ENCODE measurements around the gene SAMD11. TPM values are rescaled to one million over a fixed set of nuclear protein-coding genes. Genes with fewer than 3 reads are reported as not detected.
A peak's percentile ranks its signal among the peaks of the same experiment; 100 is the strongest.

Gene SAMD11
- total and polyA plus RNA-seq, 10 of the 15 experiments (the other 5 are each of a cell fraction or from before 2014, with no cell fraction given), result 0.04 to 0.31 (median 0.19) TPM; not detected in 6

DNA sequence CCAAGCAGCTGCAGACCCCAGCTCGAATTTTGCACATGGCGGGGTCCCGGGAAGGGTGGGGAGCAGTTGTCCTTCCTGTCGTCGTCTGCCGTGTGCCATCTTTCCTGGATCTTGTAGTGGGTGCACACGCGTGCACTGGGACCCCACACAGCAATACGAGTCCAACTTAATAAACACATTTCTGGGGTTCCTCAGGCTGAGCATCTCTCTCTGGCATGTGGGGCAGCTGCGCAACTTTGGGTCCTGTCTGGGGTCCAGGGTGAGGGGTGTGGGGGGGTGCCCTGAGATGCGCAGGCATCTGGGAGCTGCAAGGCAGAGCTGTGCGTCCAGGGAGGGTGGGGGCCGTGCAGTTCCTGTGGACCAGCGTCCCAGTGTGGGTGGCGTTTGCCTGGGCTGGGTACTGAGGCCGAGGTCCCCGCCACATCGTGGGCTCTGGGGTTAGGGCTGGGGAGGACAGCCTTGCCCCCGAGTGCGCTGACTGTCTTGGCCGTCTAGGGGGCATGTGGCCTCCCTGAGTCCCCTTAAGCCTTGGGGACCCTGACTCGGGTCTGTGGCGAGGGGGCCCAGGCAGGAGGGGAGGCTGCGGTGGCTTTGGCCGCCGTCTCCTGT, 41.9 kb downstream of the SAMD11 start (continued):
- no peak for TF ChIP-seq NRF1 (conservative IDR thresholded peaks at IDR 0.05; ENCODE audit: low read depth, low read length)
- no peak for TF ChIP-seq BHLHE40 (IDR thresholded peaks at IDR 0.05; ENCODE audit: borderline replicate concordance in 1 of 2, low read depth in 2 of 2, low read length in 1 of 2)
- no peak for TF ChIP-seq WRNIP1 (IDR thresholded peaks at IDR 0.05; ENCODE audit: borderline replicate concordance, low read depth, low read length)
- no peak for TF ChIP-seq FOS (IDR thresholded peaks at IDR 0.05; ENCODE audit: borderline replicate concordance, extremely low read depth, insufficient read length)
- TF ChIP-seq, protein P1, sequence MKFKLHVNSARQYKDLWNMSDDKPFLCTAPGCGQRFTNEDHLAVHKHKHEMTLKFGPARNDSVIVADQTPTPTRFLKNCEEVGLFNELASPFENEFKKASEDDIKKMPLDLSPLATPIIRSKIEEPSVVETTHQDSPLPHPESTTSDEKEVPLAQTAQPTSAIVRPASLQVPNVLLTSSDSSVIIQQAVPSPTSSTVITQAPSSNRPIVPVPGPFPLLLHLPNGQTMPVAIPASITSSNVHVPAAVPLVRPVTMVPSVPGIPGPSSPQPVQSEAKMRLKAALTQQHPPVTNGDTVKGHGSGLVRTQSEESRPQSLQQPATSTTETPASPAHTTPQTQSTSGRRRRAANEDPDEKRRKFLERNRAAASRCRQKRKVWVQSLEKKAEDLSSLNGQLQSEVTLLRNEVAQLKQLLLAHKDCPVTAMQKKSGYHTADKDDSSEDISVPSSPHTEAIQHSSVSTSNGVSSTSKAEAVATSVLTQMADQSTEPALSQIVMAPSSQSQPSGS (IDR thresholded peaks at IDR 0.05; ENCODE audit: low read length), result no peak
- no peak for TF ChIP-seq STAT1 (conservative IDR thresholded peaks at IDR 0.05)
- no peak for TF ChIP-seq SIN3A (IDR thresholded peaks at IDR 0.05; ENCODE audit: low read depth, low read length)
- no peak for TF ChIP-seq PML (IDR thresholded peaks at IDR 0.05; ENCODE audit: low read length)

- Histone ChIP-seq H3K4me3 (peak within 1 kb of the TSS; percentile 72), H3K4me1 (ENCODE audit: control insufficient read depth, insufficient read depth, low read length) (peaks cover 14% of the 10 kb centered on the region), H3K79me2 (ENCODE audit: control insufficient read depth, insufficient read depth, low read length) (no peaks in the 10 kb centered on the region), H3K9ac (ENCODE audit: control insufficient read depth, insufficient read depth, low read length) (peak within 1 kb of the TSS; percentile 69), H3K9me3 (replicated peaks; ENCODE audit: control insufficient read depth, insufficient read depth, low read length) (no peaks in the 10 kb centered on the region), H3K27me3 (replicated peaks in 1 of 2; ENCODE audit: control insufficient read depth in 2 of 2, insufficient read depth in 2 of 2, low read length in 1 of 2) (no peaks in the 10 kb centered on the region), H4K20me1 (ENCODE audit: control insufficient read depth, insufficient read depth) (no peaks in the 10 kb centered on the region), H2AFZ (ENCODE audit: control insufficient read depth, low read depth, low read length) (peak within 1 kb of the TSS; percentile 90), H3K36me3 (ENCODE audit: control insufficient read depth in 2 of 2, insufficient read depth in 2 of 2, low read length in 1 of 2) (no peaks in the 10 kb centered on the region; a peak in 1 of 4 replicates), H3K4me2 (ENCODE audit: control insufficient read depth, insufficient read depth) (peak within 1 kb of the TSS; percentile 97), H3K27ac (ENCODE audit: control insufficient read depth, insufficient read depth) (peak within 1 kb of the TSS; percentile 44; the same call in 1 of the 2 replicates)
- in situ Hi-C loops (cut with MboI), result no loop called here
- SMC1A ChIA-PET (ENCODE audit: uncharacterized antibody, unreplicated experiment), result interaction anchor here (1.1 kb wide), 1 partner anchor 16 kb away, joined by 3 read pairs; no protein-coding TSS in a partner anchor
- CTCF ChIA-PET, result interaction anchor here (0.7 to 1.0 kb wide), 3 partner anchors 35 to 92 kb away, joined by 3 to 4 read pairs (median 3); partner anchors contain the start of gene ISG15
- RAD21 ChIA-PET (ENCODE audit: unreplicated experiment), result interaction anchor here (0.9 to 1.1 kb wide), 3 partner anchors 24 to 61 kb away, joined by 4 to 5 read pairs (median 4); no protein-coding TSS in a partner anchor
- WGBS (ENCODE audit: insufficient coverage, insufficient replicate concordance, low lambda C conversion rate, missing lambda C conversion rate), result 3% methylated on average over 31 of the region's 31 CpGs
- no TSS peak for BruUV-seq (replicated peaks)
- POLR2A ChIA-PET, result interaction anchor here (0.8 to 1.1 kb wide), 5 partner anchors 15 to 307 kb away, joined by 3 read pairs; partner anchors contain the start of genes ISG15, PERM1 and UBE2J2
- DNase-seq (ENCODE audit: low read depth, low spot score) (no peak), ATAC-seq (peak; percentile 83), FAIRE-seq (no peak)
- intact Hi-C loops (cut with micrococcal nuclease; ENCODE audit: unreplicated experiment), result no loop called here
- TF ChIP-seq, protein P2, sequence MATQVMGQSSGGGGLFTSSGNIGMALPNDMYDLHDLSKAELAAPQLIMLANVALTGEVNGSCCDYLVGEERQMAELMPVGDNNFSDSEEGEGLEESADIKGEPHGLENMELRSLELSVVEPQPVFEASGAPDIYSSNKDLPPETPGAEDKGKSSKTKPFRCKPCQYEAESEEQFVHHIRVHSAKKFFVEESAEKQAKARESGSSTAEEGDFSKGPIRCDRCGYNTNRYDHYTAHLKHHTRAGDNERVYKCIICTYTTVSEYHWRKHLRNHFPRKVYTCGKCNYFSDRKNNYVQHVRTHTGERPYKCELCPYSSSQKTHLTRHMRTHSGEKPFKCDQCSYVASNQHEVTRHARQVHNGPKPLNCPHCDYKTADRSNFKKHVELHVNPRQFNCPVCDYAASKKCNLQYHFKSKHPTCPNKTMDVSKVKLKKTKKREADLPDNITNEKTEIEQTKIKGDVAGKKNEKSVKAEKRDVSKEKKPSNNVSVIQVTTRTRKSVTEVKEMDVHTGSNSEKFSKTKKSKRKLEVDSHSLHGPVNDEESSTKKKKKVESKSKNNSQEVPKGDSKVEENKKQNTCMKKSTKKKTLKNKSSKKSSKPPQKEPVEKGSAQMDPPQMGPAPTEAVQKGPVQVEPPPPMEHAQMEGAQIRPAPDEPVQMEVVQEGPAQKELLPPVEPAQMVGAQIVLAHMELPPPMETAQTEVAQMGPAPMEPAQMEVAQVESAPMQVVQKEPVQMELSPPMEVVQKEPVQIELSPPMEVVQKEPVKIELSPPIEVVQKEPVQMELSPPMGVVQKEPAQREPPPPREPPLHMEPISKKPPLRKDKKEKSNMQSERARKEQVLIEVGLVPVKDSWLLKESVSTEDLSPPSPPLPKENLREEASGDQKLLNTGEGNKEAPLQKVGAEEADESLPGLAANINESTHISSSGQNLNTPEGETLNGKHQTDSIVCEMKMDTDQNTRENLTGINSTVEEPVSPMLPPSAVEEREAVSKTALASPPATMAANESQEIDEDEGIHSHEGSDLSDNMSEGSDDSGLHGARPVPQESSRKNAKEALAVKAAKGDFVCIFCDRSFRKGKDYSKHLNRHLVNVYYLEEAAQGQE (IDR thresholded peaks at IDR 0.05; ENCODE audit: low read depth, low read length), result no peak
- TF ChIP-seq KLF5 (IDR thresholded peaks at IDR 0.05; ENCODE audit: partially characterized antibody), result no peak
- no peak for TF ChIP-seq TCF3 (IDR thresholded peaks at IDR 0.05; ENCODE audit: borderline replicate concordance, insufficient read depth, low read depth, low read length)
- TF ChIP-seq, protein P3, sequence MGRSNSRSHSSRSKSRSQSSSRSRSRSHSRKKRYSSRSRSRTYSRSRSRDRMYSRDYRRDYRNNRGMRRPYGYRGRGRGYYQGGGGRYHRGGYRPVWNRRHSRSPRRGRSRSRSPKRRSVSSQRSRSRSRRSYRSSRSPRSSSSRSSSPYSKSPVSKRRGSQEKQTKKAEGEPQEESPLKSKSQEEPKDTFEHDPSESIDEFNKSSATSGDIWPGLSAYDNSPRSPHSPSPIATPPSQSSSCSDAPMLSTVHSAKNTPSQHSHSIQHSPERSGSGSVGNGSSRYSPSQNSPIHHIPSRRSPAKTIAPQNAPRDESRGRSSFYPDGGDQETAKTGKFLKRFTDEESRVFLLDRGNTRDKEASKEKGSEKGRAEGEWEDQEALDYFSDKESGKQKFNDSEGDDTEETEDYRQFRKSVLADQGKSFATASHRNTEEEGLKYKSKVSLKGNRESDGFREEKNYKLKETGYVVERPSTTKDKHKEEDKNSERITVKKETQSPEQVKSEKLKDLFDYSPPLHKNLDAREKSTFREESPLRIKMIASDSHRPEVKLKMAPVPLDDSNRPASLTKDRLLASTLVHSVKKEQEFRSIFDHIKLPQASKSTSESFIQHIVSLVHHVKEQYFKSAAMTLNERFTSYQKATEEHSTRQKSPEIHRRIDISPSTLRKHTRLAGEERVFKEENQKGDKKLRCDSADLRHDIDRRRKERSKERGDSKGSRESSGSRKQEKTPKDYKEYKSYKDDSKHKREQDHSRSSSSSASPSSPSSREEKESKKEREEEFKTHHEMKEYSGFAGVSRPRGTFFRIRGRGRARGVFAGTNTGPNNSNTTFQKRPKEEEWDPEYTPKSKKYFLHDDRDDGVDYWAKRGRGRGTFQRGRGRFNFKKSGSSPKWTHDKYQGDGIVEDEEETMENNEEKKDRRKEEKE (IDR thresholded peaks at IDR 0.05), result no peak
- no peak for TF ChIP-seq NR2F1 (conservative IDR thresholded peaks at IDR 0.05)
- TF ChIP-seq NFIC (IDR thresholded peaks at IDR 0.05; ENCODE audit: low read depth, low read length), result no peak
Measured at GRCh38 chr1:966135-966703, 42.5 kb downstream of the SAMD11 start, which contains the start of gene PLEKHN1. Gene PLEKHN1 (plus strand): TSS chr1:966482. CDS start chr1:966532, 50 bp downstream.
